ENCODE measurements around the gene LATS1. TPM values are rescaled to one million over a fixed set of nuclear protein-coding genes. Genes with fewer than 3 reads are reported as not detected.

The LATS1 gene
- total and polyA plus RNA-seq, 4 donors = 7.1 to 35.4 (median 16.8) TPM

DNA sequence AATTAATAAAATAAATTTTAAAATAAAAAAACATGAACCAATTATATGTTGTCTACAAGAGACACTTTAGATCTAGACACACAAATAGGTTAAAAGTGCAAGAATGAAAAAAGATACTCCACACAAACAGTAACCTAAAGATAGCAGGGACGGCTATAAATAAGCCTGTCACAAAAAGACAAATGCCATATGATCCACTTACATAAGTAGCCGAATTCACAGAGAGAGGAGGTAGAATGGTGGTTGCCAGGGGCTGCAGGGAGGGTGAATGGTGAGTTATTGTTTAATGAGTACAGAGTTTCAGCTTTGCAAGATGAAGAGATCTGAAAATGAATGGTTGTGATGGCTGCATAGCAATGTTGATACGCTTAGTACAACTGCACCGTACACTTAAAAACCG, 102.1 kb downstream of the LATS1 start:
- no peak overlapping the region for H3K9ac ChIP-seq (ENCODE audit: insufficient read depth in 1 of 2, low read length in 2 of 2)
- peaks cover 6 to 17% (median 10%) of the 10 kb centered on the region in 4 donors for H3K36me3 ChIP-seq (ENCODE audit: control insufficient read depth in 4 of 4, insufficient read depth in 4 of 4, low read length in 4 of 4)
- peaks cover 0 to 10% (median 0%) of the 10 kb centered on the region in 5 donors for H3K4me1 ChIP-seq (ENCODE audit: control insufficient read depth in 5 of 5, insufficient read depth in 5 of 5, low read length in 5 of 5)
- no peaks in the 10 kb centered on the region for H3K27me3 ChIP-seq (ENCODE audit: control insufficient read depth in 3 of 3, insufficient read depth in 3 of 3, low read length in 2 of 3)
- no peak overlapping the region for H3K4me3 ChIP-seq
- peaks cover 0 to 7% (median 1%) of the 10 kb centered on the region in 4 donors for H3K9me3 ChIP-seq (ENCODE audit: control insufficient read depth in 4 of 4, insufficient read depth in 3 of 4, low read length in 3 of 4)
- 81 to 95% methylated on average over 5 of the region's 5 CpGs for WGBS, 2 donors
- DNase-seq = no peak
- TF ChIP-seq, protein P1, sequence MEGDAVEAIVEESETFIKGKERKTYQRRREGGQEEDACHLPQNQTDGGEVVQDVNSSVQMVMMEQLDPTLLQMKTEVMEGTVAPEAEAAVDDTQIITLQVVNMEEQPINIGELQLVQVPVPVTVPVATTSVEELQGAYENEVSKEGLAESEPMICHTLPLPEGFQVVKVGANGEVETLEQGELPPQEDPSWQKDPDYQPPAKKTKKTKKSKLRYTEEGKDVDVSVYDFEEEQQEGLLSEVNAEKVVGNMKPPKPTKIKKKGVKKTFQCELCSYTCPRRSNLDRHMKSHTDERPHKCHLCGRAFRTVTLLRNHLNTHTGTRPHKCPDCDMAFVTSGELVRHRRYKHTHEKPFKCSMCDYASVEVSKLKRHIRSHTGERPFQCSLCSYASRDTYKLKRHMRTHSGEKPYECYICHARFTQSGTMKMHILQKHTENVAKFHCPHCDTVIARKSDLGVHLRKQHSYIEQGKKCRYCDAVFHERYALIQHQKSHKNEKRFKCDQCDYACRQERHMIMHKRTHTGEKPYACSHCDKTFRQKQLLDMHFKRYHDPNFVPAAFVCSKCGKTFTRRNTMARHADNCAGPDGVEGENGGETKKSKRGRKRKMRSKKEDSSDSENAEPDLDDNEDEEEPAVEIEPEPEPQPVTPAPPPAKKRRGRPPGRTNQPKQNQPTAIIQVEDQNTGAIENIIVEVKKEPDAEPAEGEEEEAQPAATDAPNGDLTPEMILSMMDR (IDR thresholded peaks at IDR 0.05; ENCODE audit: control extremely low read depth, extremely low read depth) = no peak
- ATAC-seq (ENCODE audit: insufficient read depth, low FRiP score) = no peak
- no peak overlapping the region for H3K27ac ChIP-seq (ENCODE audit: low read depth in 1 of 2, low read length in 1 of 2)

DNA sequence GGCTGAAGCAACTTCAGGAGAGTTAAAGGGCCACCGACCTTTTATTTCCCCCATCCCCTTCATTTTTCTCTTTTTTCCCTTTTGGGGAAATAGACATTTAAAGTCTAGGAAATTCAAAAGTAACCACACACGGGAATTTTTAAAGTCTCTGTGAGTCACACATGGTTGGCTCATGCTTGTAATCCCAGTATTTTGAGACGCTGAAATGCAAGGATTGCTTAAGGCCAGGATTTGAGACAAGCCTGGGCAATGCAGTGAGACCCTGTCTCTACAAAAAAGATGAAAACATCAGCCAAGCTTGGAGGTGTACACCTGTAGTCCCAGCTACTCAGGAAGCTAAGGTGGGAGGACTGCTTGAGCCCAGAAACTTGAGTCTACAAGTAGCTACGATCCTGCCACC, 103.6 kb downstream of the LATS1 start:
- Histone ChIP-seq H3K9me3 (ENCODE audit: control insufficient read depth in 4 of 4, insufficient read depth in 3 of 4, low read length in 3 of 4) (peaks cover 0 to 7% (median 1%) of the 10 kb centered on the region in 4 donors), H3K4me3 (no peak overlapping the region), H3K4me1 (ENCODE audit: control insufficient read depth in 5 of 5, insufficient read depth in 5 of 5, low read length in 5 of 5) (peaks cover 0 to 10% (median 0%) of the 10 kb centered on the region in 5 donors), H3K27ac (ENCODE audit: low read depth in 1 of 2, low read length in 1 of 2) (no peak overlapping the region), H3K9ac (ENCODE audit: insufficient read depth in 1 of 2, low read length in 2 of 2) (no peak overlapping the region), H3K36me3 (ENCODE audit: control insufficient read depth in 4 of 4, insufficient read depth in 4 of 4, low read length in 4 of 4) (peaks cover 0 to 8% (median 6%) of the 10 kb centered on the region in 4 donors), H3K27me3 (ENCODE audit: control insufficient read depth in 3 of 3, insufficient read depth in 3 of 3, low read length in 2 of 3) (no peaks in the 10 kb centered on the region)
- 92 to 94% methylated on average over 4 of the region's 4 CpGs for WGBS, 2 donors
- TF ChIP-seq, protein P1 (IDR thresholded peaks at IDR 0.05; ENCODE audit: control extremely low read depth, extremely low read depth) = no peak
- no peak for ATAC-seq (ENCODE audit: insufficient read depth, low FRiP score)
- no peak for DNase-seq

DNA sequence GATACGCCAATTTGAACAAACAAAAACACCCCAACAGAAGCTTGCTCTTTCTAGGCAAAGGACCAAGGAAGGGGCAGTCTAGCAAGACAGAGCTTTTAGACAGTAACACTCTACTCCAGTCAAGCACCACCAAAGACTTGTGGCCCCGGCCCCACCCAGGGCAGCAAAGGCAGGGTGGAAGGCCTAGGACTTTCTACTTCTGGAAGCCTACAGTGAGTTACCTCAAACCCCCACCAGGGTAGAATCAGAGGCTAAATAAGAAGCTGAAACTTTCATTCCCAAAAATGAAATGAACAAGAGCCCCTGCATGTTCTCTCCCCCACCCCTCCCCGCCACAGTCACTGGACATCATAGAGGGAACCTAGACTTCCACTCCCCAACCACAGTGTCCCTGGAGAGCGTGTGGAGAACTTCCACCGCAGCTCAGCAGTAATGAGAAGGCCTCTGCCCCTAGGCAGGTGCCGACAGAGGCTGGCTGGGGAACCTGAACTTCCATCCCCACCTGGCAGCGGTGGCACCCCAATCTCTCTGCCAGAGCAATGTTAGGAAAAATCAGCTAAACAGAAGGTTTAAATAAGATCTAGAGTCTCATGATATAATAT, 109.4 kb downstream of the LATS1 start:
- ATAC-seq (ENCODE audit: insufficient read depth, low FRiP score) (no peak), DNase-seq (no peak)
- H3K4me3 ChIP-seq = no peak overlapping the region
- peaks cover 0 to under 1% (median 0%) of the 10 kb centered on the region in 4 donors for H3K9me3 ChIP-seq (ENCODE audit: control insufficient read depth in 4 of 4, insufficient read depth in 3 of 4, low read length in 3 of 4)
- H3K27me3 ChIP-seq (ENCODE audit: control insufficient read depth in 3 of 3, insufficient read depth in 3 of 3, low read length in 2 of 3) = no peaks in the 10 kb centered on the region
- no peak overlapping the region for H3K9ac ChIP-seq (ENCODE audit: insufficient read depth in 1 of 2, low read length in 2 of 2)
- 94 to 95% methylated on average over 7 of the region's 7 CpGs for WGBS, 2 donors
- H3K4me1 ChIP-seq (ENCODE audit: control insufficient read depth in 5 of 5, insufficient read depth in 5 of 5, low read length in 5 of 5) = no peaks in the 10 kb centered on the region
- peaks cover 0 to 4% (median 3%) of the 10 kb centered on the region in 4 donors for H3K36me3 ChIP-seq (ENCODE audit: control insufficient read depth in 4 of 4, insufficient read depth in 4 of 4, low read length in 4 of 4)
- TF ChIP-seq, protein P1 (IDR thresholded peaks at IDR 0.05; ENCODE audit: control extremely low read depth, extremely low read depth) = no peak
- H3K27ac ChIP-seq (ENCODE audit: low read depth in 1 of 2, low read length in 1 of 2) = no peak overlapping the region

Small RNA genes within 50 kb of the gene (small RNA-seq; reads per million reads assigned to genes)
- gene RF00019 (ENCODE audit: low replicate concordance) = not detected

Other genes with a start within 250 kb of the LATS1 start
- gene ZC3H12D, start 233.1 kb downstream of the LATS1 start, total RNA-seq = 1 to 10 TPM; 2.6 to 4.7 TPM
- 1 to 10 TPM; 1.1 to 2.2 TPM for gene ZC3H12D, start 233.1 kb downstream of the LATS1 start, polyA plus RNA-seq
- 10 to 100 TPM; 20.8 to 52.3 TPM for gene PPIL4, start 172.1 kb downstream of the LATS1 start, total RNA-seq
- gene PPIL4, start 172.1 kb downstream of the LATS1 start, polyA plus RNA-seq = 10 to 100 TPM; 15.7 to 23.1 TPM
- 10 to 100 TPM; 35.8 to 62.3 TPM for gene GINM1, start 151.7 kb downstream of the LATS1 start, total RNA-seq
- gene GINM1, start 151.7 kb downstream of the LATS1 start, polyA plus RNA-seq = 10 to 100 TPM; 32.1 to 36.3 TPM
- 10 to 100 TPM; 12.6 to 28.1 TPM for gene KATNA1, start 69.4 kb downstream of the LATS1 start, total RNA-seq
- gene KATNA1, start 69.4 kb downstream of the LATS1 start, polyA plus RNA-seq = 10 to 100 TPM; 10.5 to 12.3 TPM
- gene NUP43, start 28.4 kb upstream of the LATS1 start, total RNA-seq = 10 to 100 TPM; 28.3 to 30.2 TPM
- gene NUP43, start 28.4 kb upstream of the LATS1 start, polyA plus RNA-seq = 10 to 100 TPM in 1 of 2 donors, 1 to 10 TPM in 1; 6.5 to 11.2 TPM
- 10 to 100 TPM; 56.8 to 65.5 TPM for gene PCMT1, start 31.6 kb upstream of the LATS1 start, total RNA-seq
- gene PCMT1, start 31.6 kb upstream of the LATS1 start, polyA plus RNA-seq = 10 to 100 TPM; 32.6 to 91.2 TPM
- gene LRP11, start 146.3 kb upstream of the LATS1 start, total RNA-seq = 10 to 100 TPM; 34.3 to 39.5 TPM
- gene LRP11, start 146.3 kb upstream of the LATS1 start, polyA plus RNA-seq = 10 to 100 TPM; 15.8 to 18.7 TPM
- gene RAET1E, start 180.0 kb upstream of the LATS1 start, total RNA-seq = under 1 TPM; 0.94 to 0.98 TPM
- gene RAET1E, start 180.0 kb upstream of the LATS1 start, polyA plus RNA-seq = under 1 TPM; 0.56 to 0.93 TPM
- gene RAET1G, start 205.0 kb upstream of the LATS1 start, total RNA-seq = 1 to 10 TPM in 1 of 2 donors, under 1 TPM in 1; 0.61 to 1.4 TPM
- gene RAET1G, start 205.0 kb upstream of the LATS1 start, polyA plus RNA-seq = 1 to 10 TPM in 1 of 2 donors, under 1 TPM in 1; 0.32 to 1.8 TPM
- 1 to 10 TPM; 2.4 to 2.9 TPM for gene ULBP2, start 223.9 kb upstream of the LATS1 start, total RNA-seq
- gene ULBP2, start 223.9 kb upstream of the LATS1 start, polyA plus RNA-seq = 1 to 10 TPM; 1.2 to 6.2 TPM
- gene ULBP1, start 245.8 kb upstream of the LATS1 start, total RNA-seq = 1 to 10 TPM; 1.7 to 6.2 TPM
- gene ULBP1, start 245.8 kb upstream of the LATS1 start, polyA plus RNA-seq = 1 to 10 TPM in 1 of 2 donors, under 1 TPM in 1; 0.59 to 1.9 TPM

Data from lung (tissue), 13 donors.